A549 (cell line): ENCODE results near the gene SLC9A3.

Experiments
- BHLHE40 ChIP-seq: IDR thresholded peaks from 2 replicates; pipeline ENCODE4 v1.6.1; 2012; ENCODE audit warnings: low read depth, low read length, inconsistent platforms
- CEBPB ChIP-seq, 2 experiments: fragments of >200 bp in 1 of 2; sonication (Bioruptor Twin) in 1 of 2; formaldehyde crosslinking in 1 of 2; IDR thresholded peaks; 2 replicates each; pipeline ENCODE4 v1.6.1; 2012 to 2016
- CHD2 ChIP-seq: fragments of 150-350 bp; IDR thresholded peaks from 2 replicates; pipeline ENCODE4 v1.6.1; 2014; ENCODE audit warnings: low read length; ENCODE audit not compliant: partially characterized antibody
- CTCF ChIP-seq: fragments of >200 bp; sonication (Bioruptor Twin); formaldehyde crosslinking; IDR thresholded peaks from 3 replicates; pipeline ENCODE4 v1.5.1; 2016
- JUN ChIP-seq, 2 experiments: fragments of >200 bp; sonication (Bioruptor Twin); formaldehyde crosslinking; IDR thresholded peaks; 2 replicates in 1 of 2; 3 replicates in 1 of 2; pipeline ENCODE4 v1.6.1; 2016 to 2017
- NR3C1 ChIP-seq: fragments of >200 bp; sonication (Bioruptor Twin); formaldehyde crosslinking; IDR thresholded peaks from 3 replicates; pipeline ENCODE4 v1.6.1; 2017
- PBX3 ChIP-seq: IDR thresholded peaks from 2 replicates; pipeline ENCODE4 v1.6.1; 2012
- PHF8 ChIP-seq: fragments of 200-600 bp; sonication (generic); IDR thresholded peaks from 2 replicates; pipeline ENCODE4 v1.6.1; 2016; ENCODE audit warnings: low read depth, mild to moderate bottlenecking, antibody characterized with exemption, moderate library complexity, borderline replicate concordance
- POLR2A ChIP-seq: IDR thresholded peaks from 2 replicates; pipeline ENCODE4 v1.6.1; 2012; ENCODE audit warnings: mild to moderate bottlenecking, low read length
- POLR2AphosphoS2 ChIP-seq: conservative IDR thresholded peaks from 2 replicates; pipeline ENCODE4 v1.6.1; 2012; ENCODE audit warnings: low read length, improper control_type of control experiment, inconsistent platforms
- RARB ChIP-seq: fragments of 250-450 bp; sonication (Bioruptor Pico); IDR thresholded peaks from 2 replicates; pipeline ENCODE4 v1.8.0; 2021; ENCODE audit warnings: mild to moderate bottlenecking, moderate library complexity
- TF ChIP-seq, protein P1 (sequence below): fragments of 200-600 bp; sonication (generic); IDR thresholded peaks from 2 replicates; pipeline ENCODE4 v1.6.1; 2016; ENCODE audit warnings: antibody characterized with exemption, mild to moderate bottlenecking, moderate library complexity

DNA sequence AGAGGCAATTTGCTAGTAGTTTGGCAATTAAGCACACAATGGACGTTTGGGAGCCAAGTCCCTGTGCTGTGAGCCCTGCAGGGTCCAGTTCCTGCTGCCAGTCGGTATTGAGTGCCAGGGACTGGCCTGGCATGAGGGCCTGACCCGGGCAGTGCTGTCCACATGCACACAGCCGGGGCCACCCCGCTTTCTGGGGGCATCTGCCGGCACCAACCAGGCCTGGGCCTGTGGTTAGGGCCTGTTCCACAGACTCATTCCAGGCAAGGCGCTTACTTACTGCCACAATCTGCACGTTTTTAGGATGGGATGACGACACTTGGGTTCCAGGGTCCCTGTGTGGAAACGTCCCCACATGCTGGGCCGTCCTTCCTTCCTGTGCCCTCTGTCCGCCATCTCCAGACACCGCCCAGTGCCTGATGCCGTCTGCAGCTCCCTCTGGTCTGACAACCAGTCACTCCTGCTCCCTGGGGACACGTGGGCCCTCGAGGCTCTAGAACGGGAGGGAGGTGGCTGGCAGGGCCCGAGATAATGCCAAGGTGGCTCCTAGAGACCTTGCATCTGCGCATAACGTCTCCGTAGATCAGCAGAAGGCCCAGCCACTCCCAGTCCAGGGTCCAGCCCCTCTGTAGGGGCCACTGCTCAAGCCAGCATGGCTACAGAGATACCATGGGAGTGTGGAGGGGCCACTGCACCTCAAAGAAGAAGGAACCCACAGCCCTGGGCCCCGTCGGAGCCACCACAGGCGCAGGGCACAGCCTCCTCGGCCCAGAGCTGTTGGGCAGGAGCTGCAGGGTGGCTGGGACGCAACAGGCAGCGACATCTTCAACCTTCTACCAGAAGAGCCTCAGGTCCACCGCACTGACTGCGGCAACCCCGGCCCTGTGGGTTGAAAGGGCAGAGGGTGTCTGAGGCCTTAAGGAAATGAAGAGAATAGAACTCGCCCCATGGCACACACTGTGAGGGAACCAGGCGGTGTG lies 24.7 kb downstream of the SLC9A3 start:
- no peak for TF ChIP-seq JUN (IDR thresholded peaks at IDR 0.05)
- TF ChIP-seq CTCF: no peak
- TF ChIP-seq BHLHE40: no peak
- no peak for TF ChIP-seq CEBPB (IDR thresholded peaks at IDR 0.05)
- TF ChIP-seq, protein P1, sequence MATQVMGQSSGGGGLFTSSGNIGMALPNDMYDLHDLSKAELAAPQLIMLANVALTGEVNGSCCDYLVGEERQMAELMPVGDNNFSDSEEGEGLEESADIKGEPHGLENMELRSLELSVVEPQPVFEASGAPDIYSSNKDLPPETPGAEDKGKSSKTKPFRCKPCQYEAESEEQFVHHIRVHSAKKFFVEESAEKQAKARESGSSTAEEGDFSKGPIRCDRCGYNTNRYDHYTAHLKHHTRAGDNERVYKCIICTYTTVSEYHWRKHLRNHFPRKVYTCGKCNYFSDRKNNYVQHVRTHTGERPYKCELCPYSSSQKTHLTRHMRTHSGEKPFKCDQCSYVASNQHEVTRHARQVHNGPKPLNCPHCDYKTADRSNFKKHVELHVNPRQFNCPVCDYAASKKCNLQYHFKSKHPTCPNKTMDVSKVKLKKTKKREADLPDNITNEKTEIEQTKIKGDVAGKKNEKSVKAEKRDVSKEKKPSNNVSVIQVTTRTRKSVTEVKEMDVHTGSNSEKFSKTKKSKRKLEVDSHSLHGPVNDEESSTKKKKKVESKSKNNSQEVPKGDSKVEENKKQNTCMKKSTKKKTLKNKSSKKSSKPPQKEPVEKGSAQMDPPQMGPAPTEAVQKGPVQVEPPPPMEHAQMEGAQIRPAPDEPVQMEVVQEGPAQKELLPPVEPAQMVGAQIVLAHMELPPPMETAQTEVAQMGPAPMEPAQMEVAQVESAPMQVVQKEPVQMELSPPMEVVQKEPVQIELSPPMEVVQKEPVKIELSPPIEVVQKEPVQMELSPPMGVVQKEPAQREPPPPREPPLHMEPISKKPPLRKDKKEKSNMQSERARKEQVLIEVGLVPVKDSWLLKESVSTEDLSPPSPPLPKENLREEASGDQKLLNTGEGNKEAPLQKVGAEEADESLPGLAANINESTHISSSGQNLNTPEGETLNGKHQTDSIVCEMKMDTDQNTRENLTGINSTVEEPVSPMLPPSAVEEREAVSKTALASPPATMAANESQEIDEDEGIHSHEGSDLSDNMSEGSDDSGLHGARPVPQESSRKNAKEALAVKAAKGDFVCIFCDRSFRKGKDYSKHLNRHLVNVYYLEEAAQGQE: no peak
- TF ChIP-seq POLR2AphosphoS2: no peak
- TF ChIP-seq POLR2A: no peak
- no peak for TF ChIP-seq RARB (CRISPR knock-in tag)
- TF ChIP-seq CHD2: no peak
- TF ChIP-seq NR3C1: no peak
- no peak for TF ChIP-seq PHF8
- TF ChIP-seq PBX3: no peak
